ENCODE measurements around the gene IZUMO1.
"Not testable (repeated sequence)": the region's sequence is repeated elsewhere in the genome, so short reads cannot be mapped to it uniquely, and the experiment has no call there.

IZUMO1 gene

GRCh38 chr19:48738557-48739403 lies 7.9 kb downstream of the IZUMO1 start:
- DNase-seq (ENCODE audit: low spot score) (peak; percentile 35), FAIRE-seq (no peak)

DNA sequence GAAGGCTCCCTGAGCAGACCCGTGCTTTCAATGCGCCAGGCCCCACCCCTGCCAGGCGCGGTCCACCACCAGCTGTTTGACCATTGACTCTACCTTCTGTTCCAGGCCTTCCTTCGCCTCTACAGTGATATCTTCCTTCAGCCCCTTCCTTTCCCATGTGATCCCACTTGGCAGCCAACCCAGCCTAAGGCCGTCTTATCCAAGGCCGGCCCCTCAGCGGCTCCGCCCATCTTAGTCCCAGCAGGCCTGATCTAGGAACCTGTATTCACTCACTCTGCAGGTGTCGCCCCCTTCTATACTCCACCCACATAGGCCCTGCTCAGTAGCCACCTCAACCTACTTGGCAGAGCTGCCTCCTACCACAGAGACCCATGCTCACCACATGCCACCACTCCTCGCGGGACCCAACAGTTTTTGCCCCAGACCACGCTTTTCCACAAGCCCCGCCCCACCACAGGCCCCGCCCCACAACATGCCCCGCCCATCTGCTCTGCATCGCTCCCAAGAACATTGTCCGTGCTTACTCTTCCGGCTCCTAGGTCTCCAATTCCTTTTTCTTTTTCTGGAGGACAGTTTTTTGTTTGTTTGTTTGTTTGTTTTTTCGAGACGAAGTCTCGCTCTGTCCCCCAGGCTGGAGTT lies 9.2 kb downstream of the IZUMO1 start:
- FAIRE-seq = no peak
- no peak for DNase-seq (ENCODE audit: low spot score)

DNA sequence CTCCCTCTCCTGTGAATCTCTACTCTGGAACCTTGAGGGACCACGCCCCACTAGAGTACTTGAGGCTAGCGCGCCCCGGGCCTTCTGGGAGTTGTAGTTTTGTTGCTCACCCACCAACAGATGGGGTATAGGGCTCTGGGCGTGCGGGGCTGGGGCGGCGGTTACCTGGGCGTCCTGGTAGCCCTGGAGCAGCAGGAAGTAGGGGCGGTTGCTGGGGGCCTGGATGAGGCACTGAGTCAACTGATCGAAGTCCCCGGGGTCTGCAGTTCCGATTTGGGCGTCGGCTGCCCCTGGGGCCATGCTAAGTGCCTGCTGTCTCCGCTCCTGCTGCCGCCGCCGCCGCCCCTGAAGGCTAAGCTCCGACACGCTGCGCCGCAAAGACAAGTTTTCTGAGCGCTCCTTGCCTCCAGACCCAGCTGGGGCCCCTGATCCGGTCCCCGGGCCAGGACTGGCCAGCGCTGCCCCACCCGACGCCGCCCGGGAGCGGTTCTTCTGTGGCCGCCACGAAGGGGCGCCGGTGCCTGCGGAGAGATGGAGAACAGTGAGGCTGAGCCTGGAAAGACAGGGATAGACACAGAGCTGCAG lies 11.6 kb downstream of the IZUMO1 start:
- no peak for FAIRE-seq
- no peak for DNase-seq (ENCODE audit: low spot score)

GRCh38 chr19:48734625-48735024 lies 12.1 kb downstream of the IZUMO1 start:
- FAIRE-seq (no peak), DNase-seq (ENCODE audit: low spot score) (no peak)

- FAIRE-seq (no peak), DNase-seq (ENCODE audit: low spot score) (no peak)
Observed at GRCh38 chr19:48731452-48731851, 15.3 kb downstream of the IZUMO1 start.

DNA sequence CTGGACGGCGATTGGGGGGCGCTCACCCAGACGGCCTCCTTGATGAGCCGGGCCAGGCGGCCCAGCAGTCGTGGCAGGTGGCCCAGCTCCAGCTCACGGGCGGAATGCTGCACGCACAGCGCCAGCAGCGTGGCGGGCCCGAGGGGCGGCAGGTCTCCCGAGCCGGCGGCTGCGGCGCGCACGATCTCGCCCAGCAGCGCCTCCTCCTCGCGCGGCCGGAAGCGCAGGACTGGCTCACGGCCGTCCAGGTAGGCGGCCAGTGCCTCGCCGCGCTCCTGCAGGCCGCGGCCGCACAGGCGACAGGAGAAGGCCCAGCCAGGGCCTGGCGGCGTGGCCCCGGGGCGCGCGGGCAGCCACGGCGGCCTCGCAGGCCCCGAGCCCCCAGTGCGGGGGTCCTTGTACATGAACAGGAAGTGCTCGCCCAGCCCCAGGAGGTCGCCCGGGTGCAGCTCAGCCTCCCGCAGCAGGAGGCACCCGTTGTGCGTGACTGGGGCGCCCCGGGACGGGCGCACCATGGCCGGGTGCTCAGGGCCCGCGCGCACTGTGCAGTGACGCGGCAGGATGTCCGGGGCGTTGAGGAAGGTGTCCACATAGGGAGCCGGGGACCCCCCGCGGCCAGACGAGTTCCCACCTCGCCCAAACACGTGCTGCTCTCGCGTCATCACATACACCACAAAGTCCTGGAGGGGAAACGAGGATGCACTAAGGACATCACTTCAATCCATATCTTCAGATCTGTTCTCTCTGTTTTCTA lies 17.6 kb downstream of the IZUMO1 start:
- no peak for FAIRE-seq
- DNase-seq (ENCODE audit: low spot score) = no peak

DNA sequence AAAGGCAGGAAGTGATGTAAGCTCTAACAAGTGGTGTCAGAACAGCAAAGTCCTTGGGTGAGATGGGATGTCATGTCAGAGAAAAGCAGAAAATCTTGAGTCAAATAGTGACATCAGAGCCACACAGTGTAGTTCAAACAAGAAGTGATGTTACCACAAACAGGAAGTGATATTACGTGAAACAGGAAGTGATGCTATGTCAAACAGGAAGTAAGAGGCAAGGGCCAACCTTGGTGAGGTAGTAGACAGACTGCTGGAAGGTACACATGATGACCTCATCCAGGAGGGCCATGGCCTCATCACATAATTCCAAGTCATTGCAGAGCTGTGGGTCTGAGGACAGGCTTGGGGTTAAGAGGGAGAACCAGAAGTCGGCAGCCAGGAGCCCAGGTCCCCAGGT lies 20.2 kb downstream of the IZUMO1 start:
- no peak for DNase-seq (ENCODE audit: low spot score)
- no peak for FAIRE-seq

DNA sequence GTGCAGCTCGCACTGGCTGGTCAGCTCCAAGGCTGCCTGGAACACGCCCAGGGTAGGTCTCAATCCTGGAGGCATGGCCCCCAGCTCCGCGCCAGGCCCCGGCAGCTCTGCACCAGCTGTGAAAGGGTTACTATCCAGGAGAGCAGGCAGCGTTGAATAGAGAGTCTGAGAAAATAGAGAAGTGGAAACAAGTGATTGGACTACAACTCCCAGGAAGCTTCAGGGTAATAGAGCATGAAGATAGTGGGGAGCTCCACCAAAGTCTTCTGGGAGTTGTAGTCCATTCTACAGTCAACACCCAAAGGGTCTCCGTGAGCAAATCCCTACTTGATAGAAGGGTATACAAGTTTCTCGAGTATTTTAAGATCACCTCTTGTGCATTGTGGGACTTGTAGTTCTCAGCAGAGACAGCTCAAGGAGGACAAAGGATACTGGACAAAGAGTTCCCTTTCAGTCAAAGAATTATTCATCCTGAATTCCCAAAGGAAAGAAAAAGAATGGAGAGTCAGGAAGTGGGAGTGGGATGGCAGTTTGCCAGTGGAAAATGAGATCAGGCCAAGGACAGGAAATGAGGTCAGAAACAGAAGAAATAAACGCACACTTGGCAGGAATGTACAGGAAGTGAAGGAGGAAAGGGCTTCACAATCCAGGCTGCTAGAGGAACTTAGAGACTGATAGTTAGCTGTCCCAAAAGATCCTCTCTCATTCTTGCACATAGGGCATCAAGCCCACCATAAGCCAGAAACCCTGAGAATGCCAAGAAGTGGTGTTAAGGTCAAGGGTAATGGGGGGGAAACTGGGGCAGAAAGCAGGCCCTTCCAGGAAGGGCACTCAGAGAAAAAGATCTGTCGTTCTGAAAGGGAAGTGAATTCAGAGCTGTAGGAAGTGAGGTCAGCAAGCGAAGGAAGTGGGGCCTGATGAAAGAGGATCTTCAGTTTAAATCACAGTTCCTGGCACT lies 21.6 kb downstream of the IZUMO1 start:
- no peak for FAIRE-seq
- peak; percentile 70 for DNase-seq (ENCODE audit: low spot score)

GRCh38 chr19:48722196-48722708 lies 24.5 kb downstream of the IZUMO1 start:
- FAIRE-seq = no peak
- no peak for DNase-seq (ENCODE audit: low spot score)

DNA sequence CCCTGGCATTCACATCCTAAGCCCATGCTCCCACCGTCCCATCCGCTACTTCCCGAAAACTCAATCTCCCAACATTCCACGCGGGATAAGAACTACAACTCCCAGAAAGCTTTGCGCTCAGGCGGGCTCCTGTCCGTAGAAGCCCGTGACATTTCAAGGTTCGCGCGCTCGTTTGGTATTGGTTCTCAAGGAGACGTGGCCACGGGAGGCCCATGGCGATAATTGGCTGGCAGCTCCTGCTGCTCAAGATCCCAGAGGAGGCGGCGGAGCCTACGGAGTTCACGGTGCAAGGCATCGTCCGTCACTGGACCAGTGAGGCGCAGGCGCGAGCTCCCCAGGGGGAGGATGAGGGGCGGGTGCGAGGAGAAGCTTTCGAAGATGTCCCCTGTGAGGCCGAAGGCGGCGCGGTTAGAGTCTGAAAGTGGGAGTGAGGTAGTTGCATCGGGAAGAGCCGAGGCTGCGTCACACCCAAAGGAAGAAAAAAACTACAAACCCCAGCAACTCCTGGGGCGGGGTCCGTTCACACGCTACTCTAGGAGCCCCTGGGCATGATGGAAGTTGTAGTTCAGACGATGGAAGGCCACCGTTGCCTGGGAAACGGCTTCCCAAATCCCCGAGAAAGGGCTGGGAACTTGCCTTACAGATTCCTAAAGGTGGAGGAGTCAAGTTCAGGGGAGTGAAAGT lies 26.0 kb downstream of the IZUMO1 start:
- peak; percentile 89 for DNase-seq (ENCODE audit: low spot score)
- peak; percentile 76 for FAIRE-seq

DNA sequence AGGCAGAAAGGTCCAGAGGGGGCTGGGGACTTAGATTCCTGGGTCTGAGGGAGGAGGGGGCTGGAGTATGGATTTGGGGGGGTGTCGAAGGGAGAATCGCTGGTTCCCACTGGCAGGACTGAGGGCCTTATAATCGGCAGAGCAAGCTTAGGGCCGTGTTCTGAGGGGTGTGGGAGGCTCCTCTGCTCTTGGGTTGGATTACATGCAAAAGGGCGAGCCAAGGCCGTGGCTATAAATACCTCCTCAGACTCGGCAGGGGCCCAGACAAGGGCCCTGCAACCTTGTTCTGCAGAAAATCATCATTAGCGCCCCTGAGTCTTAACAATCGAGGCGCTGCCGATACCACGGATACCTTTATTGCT lies 26.5 kb downstream of the IZUMO1 start:
- no peak for DNase-seq (ENCODE audit: low spot score)
- FAIRE-seq = no peak

- no peak for DNase-seq (ENCODE audit: low spot score)
- no peak for FAIRE-seq
Observed at GRCh38 chr19:48719263-48720171, 27.2 kb downstream of the IZUMO1 start, which contains the start of gene MAMSTR. TSS of gene MAMSTR (minus strand) at chr19:48719725. CDS start at chr19:48719031, 694 bp downstream.

DNA sequence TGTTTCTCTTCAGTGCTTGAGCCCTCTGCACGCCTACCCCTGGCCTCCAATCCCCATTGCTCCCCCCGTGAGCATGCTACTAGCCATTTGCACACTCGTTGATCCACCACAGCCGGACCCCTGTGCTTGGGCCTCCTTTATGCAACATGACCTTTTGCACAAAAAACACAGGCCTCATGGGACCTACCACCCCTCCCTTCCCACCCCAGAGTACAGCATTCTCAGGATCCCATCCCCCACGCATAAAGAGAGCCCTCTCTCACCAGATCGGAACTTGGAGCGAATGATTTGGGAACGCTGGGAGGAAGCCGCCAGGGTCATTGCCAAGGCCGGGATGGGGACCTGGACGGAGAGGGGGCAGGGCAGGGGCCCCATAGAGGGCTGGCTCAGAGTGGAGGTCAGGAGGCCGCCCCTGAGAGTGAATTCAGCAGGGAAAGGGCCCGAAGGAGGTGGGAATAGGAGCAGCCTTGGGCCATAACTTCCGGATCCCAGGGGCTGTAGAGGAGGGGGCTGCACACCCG lies 27.9 kb downstream of the IZUMO1 start:
- DNase-seq (ENCODE audit: low spot score) (no peak), FAIRE-seq (no peak)

DNA sequence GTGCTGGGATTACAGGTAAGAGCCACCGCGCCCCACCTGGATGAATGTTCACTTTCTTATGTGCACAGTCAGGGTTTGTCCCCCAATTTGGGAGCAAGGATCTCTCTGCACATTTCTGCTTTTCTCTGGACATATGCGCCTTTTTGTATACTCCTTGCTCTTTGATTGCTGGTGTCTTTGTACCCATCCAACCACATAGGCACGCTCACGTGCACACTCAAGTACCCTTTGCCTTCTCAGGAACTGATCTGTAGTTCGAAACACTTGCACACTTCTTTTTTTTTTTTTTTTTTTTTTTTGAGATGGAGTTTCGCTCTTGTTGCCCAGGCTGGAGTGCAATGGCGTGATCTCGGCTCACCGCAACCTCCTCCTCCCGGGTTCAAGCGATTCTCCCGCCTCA lies 28.6 kb downstream of the IZUMO1 start:
- FAIRE-seq; DNase-seq (ENCODE audit: low spot score): not testable (repeated sequence)

DNA sequence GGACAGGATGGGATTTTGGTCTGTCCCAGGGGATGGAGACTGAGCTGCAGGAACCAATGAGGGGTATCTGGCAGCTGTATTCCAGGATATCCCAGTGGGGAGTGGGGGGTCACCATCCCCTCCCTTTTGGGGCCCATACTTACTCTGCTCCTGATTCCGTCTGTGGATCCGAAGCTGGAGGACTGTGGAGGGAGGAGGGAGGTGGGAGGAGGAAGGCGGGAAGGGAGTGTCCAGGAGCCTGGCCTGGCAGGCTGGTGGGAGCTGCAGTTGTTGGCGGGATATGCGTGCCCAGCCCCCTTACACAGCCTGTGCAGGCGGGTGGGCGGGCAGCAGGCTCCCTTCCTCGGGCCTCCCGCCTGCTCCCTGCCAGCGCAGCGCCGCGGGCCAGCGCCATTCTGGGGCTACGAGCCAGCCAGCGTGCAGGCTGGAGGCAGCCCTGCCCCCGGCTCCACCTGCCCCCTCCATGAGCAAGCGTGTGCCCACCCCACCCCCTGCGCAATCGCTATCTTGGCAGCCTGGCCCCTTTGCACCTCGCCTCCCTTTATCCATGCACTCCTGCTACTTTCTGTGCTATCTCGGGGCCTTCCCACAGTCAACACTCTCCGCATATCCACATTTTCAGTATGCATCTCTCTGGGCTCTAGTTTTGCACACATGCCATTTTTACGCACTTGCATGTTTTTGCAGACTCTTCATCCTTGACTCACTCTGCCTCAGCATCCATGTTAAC lies 30.0 kb downstream of the IZUMO1 start:
- no peak for FAIRE-seq
- no peak for DNase-seq (ENCODE audit: low spot score)

DNA sequence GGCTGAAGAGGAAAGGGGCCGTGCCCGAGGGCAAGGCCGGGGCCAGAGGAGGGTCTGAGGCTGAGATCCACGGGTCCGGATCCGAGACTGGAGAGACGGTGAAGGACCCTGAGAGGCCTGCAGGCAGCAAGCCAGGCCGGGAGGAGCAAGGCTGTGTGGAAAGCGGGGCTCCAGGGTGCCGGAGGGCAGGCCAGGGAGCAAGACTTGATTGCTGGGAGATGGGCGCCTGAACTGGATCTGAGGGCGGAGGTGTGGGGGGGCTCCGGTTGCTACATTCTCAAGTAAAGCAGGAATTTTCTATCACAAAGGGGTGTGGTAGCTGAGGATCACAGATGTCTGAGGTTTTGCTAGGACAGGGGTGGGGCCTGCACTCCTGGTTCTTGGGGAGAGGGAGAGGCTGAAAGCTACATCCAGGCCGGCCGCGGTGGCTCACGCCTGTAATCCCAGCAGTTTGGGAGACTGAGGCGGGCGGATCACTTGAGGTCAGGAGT lies 31.0 kb downstream of the IZUMO1 start:
- DNase-seq (ENCODE audit: low spot score) (no peak), FAIRE-seq (no peak)

DNA sequence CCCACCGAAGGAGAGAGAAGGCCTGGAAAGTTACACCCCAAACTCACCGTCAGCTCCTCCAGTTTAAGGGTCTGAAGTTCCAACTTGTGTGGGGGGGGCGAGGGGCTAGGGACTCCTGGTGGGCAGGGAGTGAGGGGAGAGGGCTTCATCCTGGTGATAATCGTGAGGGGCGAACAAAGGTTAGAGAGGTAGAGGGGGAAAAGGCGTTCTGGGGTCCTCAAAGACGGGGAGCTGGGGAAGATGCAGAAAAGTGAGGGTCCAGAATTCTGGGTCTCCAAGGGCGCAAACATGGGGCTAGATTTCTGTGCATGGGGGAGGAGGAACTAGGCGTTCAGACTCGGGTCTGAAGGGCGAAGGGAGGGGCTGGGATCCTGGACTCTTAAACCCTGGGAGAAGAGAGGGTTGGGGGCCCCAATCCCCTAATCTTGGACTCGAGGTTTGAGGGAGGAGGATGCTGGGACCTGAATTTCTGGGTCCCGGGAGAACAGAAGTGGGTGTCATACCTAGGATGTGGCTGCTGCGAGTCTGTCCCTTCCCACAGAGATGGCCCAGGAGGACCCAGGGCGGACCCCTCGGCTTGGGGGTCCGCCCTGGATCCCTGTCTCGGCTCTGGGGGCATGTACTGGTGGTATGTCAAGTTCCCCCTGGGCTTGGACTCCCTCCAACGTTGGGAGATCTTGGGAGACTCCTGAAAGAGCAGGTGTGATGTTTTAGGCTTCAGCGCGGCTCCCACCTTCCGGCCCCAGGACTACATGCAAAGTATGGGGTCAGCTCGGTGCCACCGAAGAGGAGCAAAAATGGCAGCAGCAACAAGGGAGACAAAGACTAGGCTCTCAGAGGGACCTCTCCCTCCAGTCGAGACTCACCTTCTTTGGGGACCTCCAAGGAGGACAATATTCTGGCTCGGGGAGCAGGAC lies 31.7 kb downstream of the IZUMO1 start:
- DNase-seq (ENCODE audit: low spot score) (no peak), FAIRE-seq (no peak)

Measured in RCC 7860 (cell line).